Cerebellar cortex (tissue), 1 donor: ENCODE measurements around the gene NFKBIE.
A peak's percentile ranks its signal among the peaks of the same experiment; 100 is the strongest.
"Not testable (repeated sequence)": the region's sequence is repeated elsewhere in the genome, so short reads cannot be mapped to it uniquely, and the experiment has no call there.

ENCODE experiments used
- DNase-seq: peaks from one replicate; pipeline ENCODE4 v3.0.0-alpha.2; 2015; ENCODE audit warnings: low spot score

Gene NFKBIE

GRCh38 chr6:44245912-44246662 is 19.3 kb downstream of the NFKBIE start:
- peak; percentile 88 for DNase-seq

- DNase-seq, result no peak
These were observed 19.9 kb downstream of the NFKBIE start for GRCh38 chr6:44245391-44245911.

GRCh38 chr6:44243345-44243744 is 22.0 kb downstream of the NFKBIE start:
- DNase-seq, result no peak

- DNase-seq, result no peak
These were observed 26.5 kb downstream of the NFKBIE start for GRCh38 chr6:44238687-44239350.

- peak; percentile 70 for DNase-seq
These were observed 27.4 kb downstream of the NFKBIE start for GRCh38 chr6:44237813-44238433.

- DNase-seq, result peak; percentile 83
These were observed 28.1 kb downstream of the NFKBIE start for GRCh38 chr6:44237021-44237812.

GRCh38 chr6:44235891-44236516 is 29.3 kb downstream of the NFKBIE start:
- DNase-seq, result no peak

GRCh38 chr6:44235269-44235668 is 30.1 kb downstream of the NFKBIE start:
- no peak for DNase-seq

- DNase-seq, result peak; percentile 90
These were observed 31.0 kb downstream of the NFKBIE start for GRCh38 chr6:44234101-44235025.

GRCh38 chr6:44233567-44234100 is 31.7 kb downstream of the NFKBIE start:
- DNase-seq, result no peak

- DNase-seq, result no peak
These were observed 32.4 kb downstream of the NFKBIE start for GRCh38 chr6:44232676-44233566.

- not testable (repeated sequence) for DNase-seq
These were observed 33.9 kb downstream of the NFKBIE start for GRCh38 chr6:44231426-44231825.

GRCh38 chr6:44230034-44230675 is 35.2 kb downstream of the NFKBIE start:
- no peak for DNase-seq

GRCh38 chr6:44229376-44230033 is 35.8 kb downstream of the NFKBIE start:
- no peak for DNase-seq

GRCh38 chr6:44228836-44229235 is 36.5 kb downstream of the NFKBIE start:
- no peak for DNase-seq

GRCh38 chr6:44228433-44228832 is 36.9 kb downstream of the NFKBIE start:
- DNase-seq, result no peak

- DNase-seq, result no peak
These were observed 37.3 kb downstream of the NFKBIE start for GRCh38 chr6:44228031-44228430.

GRCh38 chr6:44227148-44227793 is 38.1 kb downstream of the NFKBIE start:
- DNase-seq, result peak; percentile 40
